ENCODE results near the gene PDZRN4. TPM values are rescaled to one million over a fixed set of nuclear protein-coding genes. Genes with fewer than 3 reads are reported as not detected.

Gene PDZRN4
- total and polyA plus RNA-seq, 2 donors (not counting 3 experiments of a cell fraction or from before 2014, with no cell fraction given): not detected

DNA sequence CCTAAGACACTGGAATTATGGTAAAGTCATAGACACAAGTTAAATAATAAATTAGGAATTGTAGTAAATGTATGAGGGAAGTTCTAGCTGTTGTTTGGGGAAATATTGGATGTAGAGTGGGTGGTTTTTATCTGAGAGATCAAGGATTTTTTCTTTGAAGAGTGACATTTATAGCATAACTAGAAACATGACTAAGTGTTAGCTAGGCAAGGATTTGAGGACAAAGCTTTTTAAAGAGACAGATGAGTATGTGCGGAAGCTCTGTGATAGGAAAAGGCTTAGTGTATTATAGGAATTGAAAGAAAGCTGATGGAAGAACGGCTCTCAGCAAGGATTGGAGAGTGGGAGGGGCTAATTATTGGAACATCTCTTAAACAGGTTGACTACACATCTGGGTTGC, 24.5 kb downstream of the PDZRN4 start:
- CTCF ChIA-PET: interaction anchor here (1.3 kb wide), 1 partner anchor 13 kb away, joined by 3 read pairs; no protein-coding TSS in a partner anchor
- POLR2A ChIA-PET: no interaction called here
- BruUV-seq (replicated peaks): no TSS peak

More for the DNA sequence above, 24.5 kb downstream of the PDZRN4 start:
- dilution Hi-C loops (cut with MboI; ENCODE audit: extremely low pct_ligation_motif_present, low sequenced_read_pairs): no loop called here
- Histone ChIP-seq H2AFZ (ENCODE audit: low read depth, low read length) (no peak overlapping the region), H3K9ac (replicated peaks; ENCODE audit: extremely low read depth, insufficient read depth, low read length) (no peak overlapping the region), H4K20me1 (replicated peaks; ENCODE audit: control insufficient read depth, extremely low read depth, insufficient read depth, low read length) (no peaks in the 10 kb centered on the region), H3K36me3 (ENCODE audit: control insufficient read depth in 2 of 2, extremely low read depth in 1 of 2, insufficient read depth in 2 of 2, low read length in 2 of 2) (no peaks in the 10 kb centered on the region), H3K79me2 (ENCODE audit: control insufficient read depth, insufficient read depth, low read length) (no peaks in the 10 kb centered on the region), H3K27me3 (ENCODE audit: control insufficient read depth in 2 of 2, insufficient read depth in 2 of 2, low read length in 2 of 2) (no peaks in the 10 kb centered on the region), H3K9me3 (replicated peaks; ENCODE audit: control insufficient read depth, insufficient read depth, low read length) (no peaks in the 10 kb centered on the region), H3K4me3 (replicated peaks in 1 of 3; ENCODE audit: insufficient read depth in 1 of 3, low read depth in 1 of 3, low read length in 3 of 3) (no peak overlapping the region), H3K4me2 (ENCODE audit: insufficient read depth, low read length) (no peak overlapping the region), H3K4me1 (ENCODE audit: control insufficient read depth, extremely low read depth, insufficient read depth, low read length) (no peaks in the 10 kb centered on the region), H3K27ac (ENCODE audit: insufficient read depth, low read depth, low read length) (no peak overlapping the region), H3K9me1 (replicated peaks; ENCODE audit: control insufficient read depth, extremely low read depth, insufficient read depth, low read length) (no peaks in the 10 kb centered on the region)
- intact Hi-C loops (cut with micrococcal nuclease): no loop called here
- TF ChIP-seq JUN (IDR thresholded peaks at IDR 0.05; ENCODE audit: borderline replicate concordance, insufficient read depth, insufficient read length, low read depth): no peak
- no peak for TF ChIP-seq MYC (IDR thresholded peaks at IDR 0.05; ENCODE audit: low read depth, low read length)
- TF ChIP-seq, protein P1, sequence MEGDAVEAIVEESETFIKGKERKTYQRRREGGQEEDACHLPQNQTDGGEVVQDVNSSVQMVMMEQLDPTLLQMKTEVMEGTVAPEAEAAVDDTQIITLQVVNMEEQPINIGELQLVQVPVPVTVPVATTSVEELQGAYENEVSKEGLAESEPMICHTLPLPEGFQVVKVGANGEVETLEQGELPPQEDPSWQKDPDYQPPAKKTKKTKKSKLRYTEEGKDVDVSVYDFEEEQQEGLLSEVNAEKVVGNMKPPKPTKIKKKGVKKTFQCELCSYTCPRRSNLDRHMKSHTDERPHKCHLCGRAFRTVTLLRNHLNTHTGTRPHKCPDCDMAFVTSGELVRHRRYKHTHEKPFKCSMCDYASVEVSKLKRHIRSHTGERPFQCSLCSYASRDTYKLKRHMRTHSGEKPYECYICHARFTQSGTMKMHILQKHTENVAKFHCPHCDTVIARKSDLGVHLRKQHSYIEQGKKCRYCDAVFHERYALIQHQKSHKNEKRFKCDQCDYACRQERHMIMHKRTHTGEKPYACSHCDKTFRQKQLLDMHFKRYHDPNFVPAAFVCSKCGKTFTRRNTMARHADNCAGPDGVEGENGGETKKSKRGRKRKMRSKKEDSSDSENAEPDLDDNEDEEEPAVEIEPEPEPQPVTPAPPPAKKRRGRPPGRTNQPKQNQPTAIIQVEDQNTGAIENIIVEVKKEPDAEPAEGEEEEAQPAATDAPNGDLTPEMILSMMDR (IDR thresholded peaks at IDR 0.05; ENCODE audit: extremely low read depth in 1 of 2, insufficient read depth in 1 of 2, low read depth in 1 of 2, low read length in 2 of 2): no peak
- TF ChIP-seq, protein P2, sequence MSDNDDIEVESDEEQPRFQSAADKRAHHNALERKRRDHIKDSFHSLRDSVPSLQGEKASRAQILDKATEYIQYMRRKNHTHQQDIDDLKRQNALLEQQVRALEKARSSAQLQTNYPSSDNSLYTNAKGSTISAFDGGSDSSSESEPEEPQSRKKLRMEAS (IDR thresholded peaks at IDR 0.05; ENCODE audit: insufficient read depth, insufficient read length): no peak
- no peak for TF ChIP-seq POLR2A (IDR thresholded peaks at IDR 0.05; ENCODE audit: low read depth, low read length)
- TF ChIP-seq POLR2AphosphoS5 (IDR thresholded peaks at IDR 0.05; ENCODE audit: insufficient read depth, low read depth, low read length): no peak
- TF ChIP-seq GATA2 (IDR thresholded peaks at IDR 0.05; ENCODE audit: insufficient read depth, insufficient read length, low read depth, low read length): no peak
- TF ChIP-seq FOS (IDR thresholded peaks at IDR 0.05; ENCODE audit: borderline replicate concordance, insufficient read depth, low read length): no peak
- no peak for TF ChIP-seq EZH2 (IDR thresholded peaks at IDR 0.05; ENCODE audit: borderline replicate concordance, low read depth, low read length, severe bottlenecking)
- FAIRE-seq: no peak
- no peak for DNase-seq (ENCODE audit: low read depth, low spot score)
